Neural progenitor cell (in vitro differentiated cells): ENCODE results near the gene ERBB4. TPM values are rescaled to one million over a fixed set of nuclear protein-coding genes. Genes with fewer than 3 reads are reported as not detected.

Source experiments
- DNase-seq: peaks from one replicate; pipeline ENCODE4 v3.0.0-alpha.2; 2016; ENCODE audit warnings: low spot score
- H2AFZ ChIP-seq: fragments of 200-600 bp; sonication (generic); replicated peaks from 2 replicates; pipeline ENCODE4 v1.6.1; 2016; ENCODE audit warnings: antibody characterized with exemption
- H3F3A ChIP-seq: fragments of 200-600 bp; sonication (generic); 2 replicates; pipeline ENCODE4 v1.6.1; 2016; ENCODE audit warnings: antibody characterized with exemption, low read depth
- H3K27ac ChIP-seq: fragments of 200-600 bp; sonication (generic); 2 replicates; pipeline ENCODE4 v1.5.1; 2016; ENCODE audit warnings: mild to moderate bottlenecking
- H3K27me3 ChIP-seq: fragments of 200-600 bp; sonication (generic); 2 replicates; pipeline ENCODE4 v1.6.1; 2016; ENCODE audit warnings: mild to moderate bottlenecking, moderate library complexity
- H3K36me3 ChIP-seq: fragments of 200-600 bp; sonication (generic); 2 replicates; pipeline ENCODE4 v1.5.1; 2016
- H3K4me1 ChIP-seq: fragments of 200-600 bp; sonication (generic); 2 replicates; pipeline ENCODE4 v1.6.1; 2016; ENCODE audit warnings: mixed run types
- H3K4me2 ChIP-seq: fragments of 200-600 bp; sonication (generic); 2 replicates; pipeline ENCODE4 v1.6.1; 2016
- H3K4me3 ChIP-seq: fragments of 200-600 bp; sonication (generic); 2 replicates; pipeline ENCODE4 v1.5.1; 2016
- H3K79me2 ChIP-seq: fragments of 200-600 bp; sonication (generic); 2 replicates; pipeline ENCODE4 v1.6.1; 2016; ENCODE audit warnings: low read depth
- H3K9ac ChIP-seq: fragments of 200-600 bp; sonication (generic); 2 replicates; pipeline ENCODE4 v1.6.1; 2016
- H3K9me3 ChIP-seq: fragments of 200-600 bp; sonication (generic); 2 replicates; pipeline ENCODE4 v1.5.1; 2016; ENCODE audit warnings: low read depth
- H4K20me1 ChIP-seq: fragments of 200-600 bp; sonication (generic); 2 replicates; pipeline ENCODE4 v1.6.1; 2016; ENCODE audit warnings: low read depth
- H3K27ac Mint-ChIP-seq: 3 replicates; pipeline ENCODE4 v1.8.0; 2021; ENCODE audit warnings: mixed read lengths
- H3K27me3 Mint-ChIP-seq: 2 replicates; pipeline ENCODE4 v1.8.0; 2022; ENCODE audit warnings: low read depth, mild to moderate bottlenecking, inconsistent platforms, moderate library complexity, mixed read lengths; ENCODE audit not compliant: insufficient read depth
- H3K36me3 Mint-ChIP-seq: 3 replicates; pipeline ENCODE4 v1.8.0; 2021; ENCODE audit warnings: mixed read lengths
- H3K4me1 Mint-ChIP-seq: 3 replicates; pipeline ENCODE4 v1.8.0; 2021; ENCODE audit warnings: mixed read lengths
- H3K4me3 Mint-ChIP-seq: 3 replicates; pipeline ENCODE4 v1.8.0; 2021; ENCODE audit warnings: mild to moderate bottlenecking, moderate library complexity, mixed read lengths
- H3K9me3 Mint-ChIP-seq: 3 replicates; pipeline ENCODE4 v1.8.0; 2020; ENCODE audit warnings: mixed read lengths
- EZH2 ChIP-seq: fragments of 200-600 bp; sonication (generic); IDR thresholded peaks from 2 replicates; pipeline ENCODE4 v1.6.1; 2017; ENCODE audit warnings: antibody characterized with exemption, mild to moderate bottlenecking, moderate library complexity
- EZH2phosphoT487 ChIP-seq: fragments of 200-600 bp; sonication (generic); IDR thresholded peaks from 2 replicates; pipeline ENCODE4 v1.6.1; 2017; ENCODE audit warnings: antibody characterized with exemption
- total RNA-seq: library from RNA; depleted of rRNA; stranded (reverse); fragments of >200 nt; gene quantifications from 2 replicates; pipeline ENCODE4 v1.2.3, GENCODE V29; 2015; ENCODE audit warnings: low replicate concordance
- TF ChIP-seq, protein P1 (sequence below): fragments of 200-600 bp; sonication (generic); IDR thresholded peaks from 2 replicates; pipeline ENCODE4 v1.5.1; 2017; ENCODE audit warnings: antibody characterized with exemption, mild to moderate bottlenecking

ERBB4 gene
- total RNA-seq, 1 donor from 2014 or later, result 1.5 TPM

DNA sequence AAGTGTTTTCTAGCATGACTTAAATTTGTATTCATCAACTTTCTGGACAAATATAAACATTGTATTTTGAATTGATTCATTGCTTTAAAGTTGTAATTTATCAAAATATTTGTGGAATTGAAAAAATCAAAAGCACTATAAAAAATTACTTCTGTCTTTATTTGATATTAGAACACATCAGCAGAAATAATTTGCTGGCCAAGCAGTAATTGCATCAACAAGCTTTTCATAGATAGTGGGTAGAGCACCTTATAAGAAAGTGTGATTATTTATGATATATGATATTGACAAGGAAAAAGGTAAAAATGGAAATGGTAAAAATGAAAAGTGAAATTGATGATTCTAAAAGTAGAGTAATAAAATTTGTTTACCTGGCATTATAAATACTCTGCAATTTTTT, 1121.1 kb downstream of the ERBB4 start:
- Mint-ChIP-seq H3K36me3 (peaks cover 37% of the 10 kb centered on the region), H3K27me3 (no peaks in the 10 kb centered on the region), H3K4me3 (no peak overlapping the region), H3K4me1 (peaks cover 9% of the 10 kb centered on the region), H3K9me3 (peaks cover 14% of the 10 kb centered on the region), H3K27ac (no peak overlapping the region)
- TF ChIP-seq EZH2phosphoT487 (no peak), EZH2 (no peak)
- TF ChIP-seq, protein P1, sequence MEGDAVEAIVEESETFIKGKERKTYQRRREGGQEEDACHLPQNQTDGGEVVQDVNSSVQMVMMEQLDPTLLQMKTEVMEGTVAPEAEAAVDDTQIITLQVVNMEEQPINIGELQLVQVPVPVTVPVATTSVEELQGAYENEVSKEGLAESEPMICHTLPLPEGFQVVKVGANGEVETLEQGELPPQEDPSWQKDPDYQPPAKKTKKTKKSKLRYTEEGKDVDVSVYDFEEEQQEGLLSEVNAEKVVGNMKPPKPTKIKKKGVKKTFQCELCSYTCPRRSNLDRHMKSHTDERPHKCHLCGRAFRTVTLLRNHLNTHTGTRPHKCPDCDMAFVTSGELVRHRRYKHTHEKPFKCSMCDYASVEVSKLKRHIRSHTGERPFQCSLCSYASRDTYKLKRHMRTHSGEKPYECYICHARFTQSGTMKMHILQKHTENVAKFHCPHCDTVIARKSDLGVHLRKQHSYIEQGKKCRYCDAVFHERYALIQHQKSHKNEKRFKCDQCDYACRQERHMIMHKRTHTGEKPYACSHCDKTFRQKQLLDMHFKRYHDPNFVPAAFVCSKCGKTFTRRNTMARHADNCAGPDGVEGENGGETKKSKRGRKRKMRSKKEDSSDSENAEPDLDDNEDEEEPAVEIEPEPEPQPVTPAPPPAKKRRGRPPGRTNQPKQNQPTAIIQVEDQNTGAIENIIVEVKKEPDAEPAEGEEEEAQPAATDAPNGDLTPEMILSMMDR, result no peak
- Histone ChIP-seq H2AFZ (no peak overlapping the region), H3K27me3 (no peaks in the 10 kb centered on the region), H3K4me3 (no peak overlapping the region), H3K27ac (no peak overlapping the region), H4K20me1 (no peaks in the 10 kb centered on the region), H3K4me1 (no peaks in the 10 kb centered on the region), H3F3A (no peaks in the 10 kb centered on the region), H3K36me3 (no peaks in the 10 kb centered on the region), H3K79me2 (no peaks in the 10 kb centered on the region), H3K4me2 (no peak overlapping the region), H3K9me3 (no peaks in the 10 kb centered on the region), H3K9ac (no peak overlapping the region)
- no peak for DNase-seq

DNA sequence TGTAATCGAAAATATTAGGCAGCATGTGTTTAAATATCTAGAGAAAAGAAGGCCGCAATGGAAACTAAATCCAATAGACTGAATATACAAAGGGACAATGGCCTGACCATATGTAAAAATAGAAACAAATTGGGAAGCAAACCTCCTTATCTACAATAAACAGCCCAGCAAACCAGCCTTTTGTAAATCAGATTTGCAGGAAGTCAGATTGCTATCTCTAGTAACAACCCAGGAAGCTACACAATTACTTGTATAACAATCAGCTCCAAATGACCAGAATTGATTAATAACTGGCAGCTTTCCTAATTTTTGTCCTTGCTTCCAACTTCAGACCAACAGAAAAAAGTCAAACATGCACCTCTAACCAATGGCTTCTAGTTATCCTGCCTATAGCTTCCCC, 1122.2 kb downstream of the ERBB4 start:
- no peak for TF ChIP-seq EZH2
- TF ChIP-seq EZH2phosphoT487, result no peak
- no peak for DNase-seq
- no peaks in the 10 kb centered on the region for H4K20me1 ChIP-seq
- H3K4me3 Mint-ChIP-seq, result no peak overlapping the region
- no peaks in the 10 kb centered on the region for H3K79me2 ChIP-seq
- H3K4me3 ChIP-seq, result no peak overlapping the region
- no peak overlapping the region for H3K9ac ChIP-seq
- no peaks in the 10 kb centered on the region for H3K27me3 Mint-ChIP-seq
- no peak overlapping the region for H2AFZ ChIP-seq
- no peak overlapping the region for H3K4me2 ChIP-seq
- H3K4me1 ChIP-seq, result no peaks in the 10 kb centered on the region
- peaks cover 9% of the 10 kb centered on the region for H3K4me1 Mint-ChIP-seq
- no peaks in the 10 kb centered on the region for H3F3A ChIP-seq
- no peak overlapping the region for H3K27ac ChIP-seq
- H3K9me3 Mint-ChIP-seq, result peaks cover 14% of the 10 kb centered on the region
- no peaks in the 10 kb centered on the region for H3K9me3 ChIP-seq
- H3K36me3 ChIP-seq, result no peaks in the 10 kb centered on the region
- H3K27ac Mint-ChIP-seq, result no peak overlapping the region
- H3K27me3 ChIP-seq, result no peaks in the 10 kb centered on the region
- peaks cover 31% of the 10 kb centered on the region for H3K36me3 Mint-ChIP-seq

- Mint-ChIP-seq H3K27me3 (no peaks in the 10 kb centered on the region), H3K4me3 (no peak overlapping the region), H3K36me3 (peaks cover 20% of the 10 kb centered on the region), H3K4me1 (peaks cover 17% of the 10 kb centered on the region), H3K9me3 (peaks cover 14% of the 10 kb centered on the region), H3K27ac (peak overlapping the region; percentile 53)
- Histone ChIP-seq H3K4me1 (peaks cover 14% of the 10 kb centered on the region), H3K79me2 (no peaks in the 10 kb centered on the region), H3K9ac (no peak overlapping the region), H3F3A (no peaks in the 10 kb centered on the region), H3K9me3 (no peaks in the 10 kb centered on the region), H3K27me3 (no peaks in the 10 kb centered on the region), H3K36me3 (no peaks in the 10 kb centered on the region), H3K27ac (no peak overlapping the region), H4K20me1 (no peaks in the 10 kb centered on the region), H3K4me2 (no peak overlapping the region), H3K4me3 (no peak overlapping the region), H2AFZ (no peak overlapping the region)
- no peak for DNase-seq
- TF ChIP-seq, protein P1, result no peak
- TF ChIP-seq EZH2phosphoT487, result no peak
- no peak for TF ChIP-seq EZH2
Measured at GRCh38 chr2:211413746-211414145, 1124.9 kb downstream of the ERBB4 start.

DNA sequence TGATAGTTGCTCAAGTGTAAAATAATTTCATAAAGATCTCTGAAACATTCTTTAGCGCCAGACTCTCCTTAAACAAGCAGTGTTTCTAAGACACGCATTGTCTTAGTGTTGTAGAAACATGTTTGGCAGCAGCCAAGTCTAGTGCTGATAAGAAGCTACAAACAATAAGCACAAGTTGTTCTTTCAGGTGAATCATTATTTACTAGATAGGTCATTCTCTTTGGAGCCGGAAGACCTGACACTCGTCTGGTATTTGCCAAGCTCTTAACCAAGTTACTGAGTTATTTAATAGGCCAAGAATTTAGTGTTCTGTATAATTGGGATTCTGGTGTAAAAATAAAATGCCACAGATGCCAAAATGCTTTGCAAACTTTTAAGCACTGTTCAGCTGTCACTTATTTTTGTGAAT, 1130.1 kb downstream of the ERBB4 start:
- Histone ChIP-seq H3K27me3 (no peaks in the 10 kb centered on the region), H3K4me1 (peaks cover 55% of the 10 kb centered on the region), H3K4me2 (peak overlapping the region; percentile 50), H3F3A (peaks cover 17% of the 10 kb centered on the region), H3K4me3 (no peak overlapping the region), H3K9ac (no peak overlapping the region), H3K79me2 (no peaks in the 10 kb centered on the region), H2AFZ (peak overlapping the region; percentile 66), H3K36me3 (no peaks in the 10 kb centered on the region), H4K20me1 (no peaks in the 10 kb centered on the region), H3K9me3 (no peaks in the 10 kb centered on the region), H3K27ac (peak overlapping the region; percentile 21)
- DNase-seq, result peak; percentile 15
- Mint-ChIP-seq H3K9me3 (peaks cover 4% of the 10 kb centered on the region), H3K4me1 (peaks cover 38% of the 10 kb centered on the region), H3K4me3 (no peak overlapping the region), H3K36me3 (peaks cover 8% of the 10 kb centered on the region), H3K27me3 (no peaks in the 10 kb centered on the region), H3K27ac (peak overlapping the region; percentile 62)
- TF ChIP-seq, protein P1, result no peak
- TF ChIP-seq EZH2 (no peak), EZH2phosphoT487 (no peak)
